Measurements from ENCODE around the gene SP5. TPM values are rescaled to one million over a fixed set of nuclear protein-coding genes. Genes with fewer than 3 reads are reported as not detected.

Gene SP5
- total RNA-seq, 1 experiment from 2014 or later = 0.64 TPM

DNA sequence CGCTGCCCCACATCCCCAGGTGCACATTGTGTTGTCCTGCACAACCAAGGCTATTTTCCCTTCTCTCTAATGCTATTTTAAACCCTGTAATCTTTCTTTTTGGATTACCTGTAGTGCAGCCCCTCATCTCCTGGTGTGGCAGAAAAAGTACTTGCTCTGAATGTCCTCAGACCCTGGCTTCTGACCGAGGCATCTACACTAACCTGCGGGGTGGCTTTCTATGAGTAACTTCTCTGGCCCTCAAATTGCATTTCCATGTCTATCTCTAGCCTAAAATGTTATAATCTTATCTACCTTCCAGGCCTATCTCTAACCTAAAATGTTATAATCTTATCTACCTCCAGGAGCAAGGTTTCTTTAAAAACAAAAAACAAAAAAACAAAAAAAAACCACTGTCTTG, 18.2 kb upstream of the SP5 start:
- no TSS peak for BruUV-seq (replicated peaks)
- Histone ChIP-seq H3K9me3 (ENCODE audit: control insufficient read depth, insufficient read depth, low read depth, low read length) (no peaks in the 10 kb centered on the region), H3K4me1 (ENCODE audit: control insufficient read depth, insufficient read depth, low read length) (no peaks in the 10 kb centered on the region), H3K27me3 (ENCODE audit: control insufficient read depth, insufficient read depth, low read length) (no peaks in the 10 kb centered on the region), H3K27ac (ENCODE audit: low read length) (no peak overlapping the region), H3K36me3 (ENCODE audit: control insufficient read depth, insufficient read depth, low read length) (no peaks in the 10 kb centered on the region), H3K4me3 (ENCODE audit: low read depth in 2 of 2, low read length in 2 of 2) (no peak overlapping the region)
- DNase-seq (ENCODE audit: low read depth, low spot score) (no peak), ATAC-seq (no peak)
- POLR2A ChIA-PET = no interaction called here
- in situ Hi-C loops (cut with HindIII; ENCODE audit: low pct_unique_long_range_greater_than_20kb, low sequenced_read_pairs) (no loop called here), intact Hi-C loops (cut with micrococcal nuclease; ENCODE audit: unreplicated experiment) (no loop called here)
- CTCF ChIA-PET = no interaction called here
- no peak for TF ChIP-seq REST (IDR thresholded peaks at IDR 0.05; ENCODE audit: insufficient read depth in 1 of 2, low read depth in 2 of 2, low read length in 1 of 2)
- no peak for TF ChIP-seq POLR2AphosphoS5 (IDR thresholded peaks at IDR 0.05; ENCODE audit: low read depth, low read length)
- no peak for TF ChIP-seq SIN3A (IDR thresholded peaks at IDR 0.05; ENCODE audit: borderline replicate concordance, insufficient read depth, low read depth, low read length)

GRCh38 chr2:170701011-170701410, 14.1 kb upstream of the SP5 start:
- Histone ChIP-seq H3K4me3 (ENCODE audit: low read depth in 2 of 2, low read length in 2 of 2) (no peak overlapping the region), H3K27ac (ENCODE audit: low read length) (no peak overlapping the region), H3K36me3 (ENCODE audit: control insufficient read depth, insufficient read depth, low read length) (no peaks in the 10 kb centered on the region), H3K27me3 (ENCODE audit: control insufficient read depth, insufficient read depth, low read length) (no peaks in the 10 kb centered on the region), H3K4me1 (ENCODE audit: control insufficient read depth, insufficient read depth, low read length) (no peaks in the 10 kb centered on the region), H3K9me3 (ENCODE audit: control insufficient read depth, insufficient read depth, low read depth, low read length) (no peaks in the 10 kb centered on the region)
- ChIA-PET CTCF (no interaction called here), POLR2A (no interaction called here)
- intact Hi-C loops (cut with micrococcal nuclease; ENCODE audit: unreplicated experiment) (no loop called here), in situ Hi-C loops (cut with HindIII; ENCODE audit: low pct_unique_long_range_greater_than_20kb, low sequenced_read_pairs) (no loop called here)
- DNase-seq (ENCODE audit: low read depth, low spot score) (no peak), ATAC-seq (no peak)
- no peak for TF ChIP-seq SIN3A (IDR thresholded peaks at IDR 0.05; ENCODE audit: borderline replicate concordance, insufficient read depth, low read depth, low read length)
- TF ChIP-seq, protein P1, sequence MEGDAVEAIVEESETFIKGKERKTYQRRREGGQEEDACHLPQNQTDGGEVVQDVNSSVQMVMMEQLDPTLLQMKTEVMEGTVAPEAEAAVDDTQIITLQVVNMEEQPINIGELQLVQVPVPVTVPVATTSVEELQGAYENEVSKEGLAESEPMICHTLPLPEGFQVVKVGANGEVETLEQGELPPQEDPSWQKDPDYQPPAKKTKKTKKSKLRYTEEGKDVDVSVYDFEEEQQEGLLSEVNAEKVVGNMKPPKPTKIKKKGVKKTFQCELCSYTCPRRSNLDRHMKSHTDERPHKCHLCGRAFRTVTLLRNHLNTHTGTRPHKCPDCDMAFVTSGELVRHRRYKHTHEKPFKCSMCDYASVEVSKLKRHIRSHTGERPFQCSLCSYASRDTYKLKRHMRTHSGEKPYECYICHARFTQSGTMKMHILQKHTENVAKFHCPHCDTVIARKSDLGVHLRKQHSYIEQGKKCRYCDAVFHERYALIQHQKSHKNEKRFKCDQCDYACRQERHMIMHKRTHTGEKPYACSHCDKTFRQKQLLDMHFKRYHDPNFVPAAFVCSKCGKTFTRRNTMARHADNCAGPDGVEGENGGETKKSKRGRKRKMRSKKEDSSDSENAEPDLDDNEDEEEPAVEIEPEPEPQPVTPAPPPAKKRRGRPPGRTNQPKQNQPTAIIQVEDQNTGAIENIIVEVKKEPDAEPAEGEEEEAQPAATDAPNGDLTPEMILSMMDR (IDR thresholded peaks at IDR 0.05) = no peak
- no peak for TF ChIP-seq TCF7L2 (IDR thresholded peaks at IDR 0.05; ENCODE audit: low read depth, low read length)
- TF ChIP-seq POLR2AphosphoS5 (IDR thresholded peaks at IDR 0.05; ENCODE audit: low read depth, low read length) = no peak
- no peak for TF ChIP-seq REST (IDR thresholded peaks at IDR 0.05; ENCODE audit: insufficient read depth in 1 of 2, low read depth in 2 of 2, low read length in 1 of 2)
- no TSS peak for BruUV-seq (replicated peaks)

All from Panc1 (cell line).